Effector memory CD4-positive, alpha-beta T cell (primary cell): ENCODE results near the gene MINDY3.

Experiments used
- DNase-seq, 3 donors: peaks; one replicate each; pipeline ENCODE4 v3.0.0-alpha.2; 2020
- H3K27ac ChIP-seq: 2 replicates; pipeline ENCODE4 v1.7.0; 2013; ENCODE audit warnings: mild to moderate bottlenecking, low read length, moderate library complexity; ENCODE audit not compliant: insufficient read depth, poor library complexity, severe bottlenecking
- H3K27me3 ChIP-seq: replicated peaks from 2 replicates; pipeline ENCODE4 v1.7.0; 2013; ENCODE audit warnings: mild to moderate bottlenecking, low read length; ENCODE audit not compliant: insufficient read depth, control insufficient read depth, poor library complexity, severe bottlenecking
- H3K36me3 ChIP-seq: 2 replicates; pipeline ENCODE4 v1.7.0; 2013; ENCODE audit warnings: mild to moderate bottlenecking, low read length, moderate library complexity; ENCODE audit not compliant: control insufficient read depth, insufficient read depth
- H3K4me1 ChIP-seq: 2 replicates; pipeline ENCODE4 v1.7.0; 2013; ENCODE audit warnings: low read length, mild to moderate bottlenecking; ENCODE audit not compliant: control insufficient read depth, insufficient read depth, poor library complexity, severe bottlenecking
- H3K4me3 ChIP-seq: 2 replicates; pipeline ENCODE4 v1.7.0; 2013; ENCODE audit warnings: low read length, low read depth, mild to moderate bottlenecking; ENCODE audit not compliant: insufficient read depth, poor library complexity, severe bottlenecking
- H3K9me3 ChIP-seq: 2 replicates; pipeline ENCODE4 v1.7.0; 2013; ENCODE audit warnings: mild to moderate bottlenecking, low read length, moderate library complexity; ENCODE audit not compliant: control insufficient read depth

The MINDY3 gene

DNA sequence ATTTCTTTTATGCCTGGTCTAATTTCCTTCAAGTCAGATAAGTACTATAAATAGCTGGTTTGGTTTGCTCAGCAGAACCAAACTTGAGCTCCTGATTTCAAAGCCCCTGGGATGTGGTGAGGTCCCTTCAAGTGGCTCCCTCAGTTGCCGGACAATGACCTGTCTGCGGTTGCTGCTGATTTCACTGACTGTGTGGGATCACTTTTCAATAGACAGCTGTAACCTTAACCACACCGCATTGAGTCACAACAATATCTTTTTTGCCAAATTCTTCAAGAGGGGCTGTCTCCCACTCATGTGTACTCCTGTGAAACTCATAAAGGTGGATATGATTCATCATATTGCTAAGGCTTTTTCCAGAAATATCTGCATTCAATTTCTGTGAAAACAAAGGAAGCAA lies 117.5 kb downstream of the MINDY3 start:
- Histone ChIP-seq H3K27me3 (no peaks in the 10 kb centered on the region), H3K4me3 (no peak overlapping the region), H3K27ac (no peak overlapping the region), H3K36me3 (no peaks in the 10 kb centered on the region), H3K9me3 (no peaks in the 10 kb centered on the region), H3K4me1 (no peaks in the 10 kb centered on the region)
- DNase-seq: no peak

DNA sequence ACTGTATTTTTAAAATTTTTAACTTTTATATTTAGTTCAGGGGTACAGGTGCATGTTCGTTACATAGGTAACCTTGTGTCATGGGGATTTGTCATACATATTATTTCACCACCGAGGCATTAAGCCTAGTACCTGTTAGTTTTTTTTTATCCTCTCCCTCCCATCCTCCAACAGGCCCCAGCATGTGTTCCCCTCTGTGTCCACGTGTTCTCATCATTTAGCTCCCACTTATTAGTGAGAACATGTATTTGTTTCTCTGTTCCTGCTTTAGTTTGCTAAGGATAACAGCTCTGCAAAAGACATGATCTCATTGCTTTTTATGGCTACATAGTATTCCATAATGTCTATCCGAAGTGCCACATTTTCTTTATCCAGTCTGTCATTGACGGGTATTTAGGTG lies 118.2 kb downstream of the MINDY3 start:
- DNase-seq: no peak

DNA sequence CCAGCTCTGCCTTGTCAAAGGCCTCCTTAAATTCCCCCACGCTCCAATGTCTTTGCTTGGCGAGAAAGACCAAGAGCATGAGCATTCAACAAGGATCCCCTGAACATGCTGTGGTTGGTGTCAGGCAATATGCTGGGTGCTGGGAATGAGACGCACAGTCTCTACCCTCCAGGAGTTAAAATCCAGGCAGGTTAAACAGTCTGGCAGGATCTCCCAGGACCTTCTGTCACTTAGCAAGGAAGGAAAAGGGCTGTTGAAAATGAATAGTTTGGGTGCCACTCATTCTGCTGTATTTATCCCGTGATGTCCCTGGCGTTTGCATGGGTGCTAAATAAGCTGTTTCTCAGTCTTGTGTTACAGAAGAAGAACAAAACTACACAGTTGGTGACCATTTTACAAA lies 118.7 kb downstream of the MINDY3 start:
- Histone ChIP-seq H3K36me3 (no peaks in the 10 kb centered on the region), H3K27ac (no peak overlapping the region), H3K9me3 (no peaks in the 10 kb centered on the region), H3K4me1 (no peaks in the 10 kb centered on the region), H3K27me3 (no peaks in the 10 kb centered on the region), H3K4me3 (no peak overlapping the region)
- no peak for DNase-seq

More for the DNA sequence above, 118.2 kb downstream of the MINDY3 start:
- Histone ChIP-seq H3K9me3 (no peaks in the 10 kb centered on the region), H3K4me3 (no peak overlapping the region), H3K27ac (no peak overlapping the region), H3K36me3 (no peaks in the 10 kb centered on the region), H3K27me3 (no peaks in the 10 kb centered on the region), H3K4me1 (no peaks in the 10 kb centered on the region)

DNA sequence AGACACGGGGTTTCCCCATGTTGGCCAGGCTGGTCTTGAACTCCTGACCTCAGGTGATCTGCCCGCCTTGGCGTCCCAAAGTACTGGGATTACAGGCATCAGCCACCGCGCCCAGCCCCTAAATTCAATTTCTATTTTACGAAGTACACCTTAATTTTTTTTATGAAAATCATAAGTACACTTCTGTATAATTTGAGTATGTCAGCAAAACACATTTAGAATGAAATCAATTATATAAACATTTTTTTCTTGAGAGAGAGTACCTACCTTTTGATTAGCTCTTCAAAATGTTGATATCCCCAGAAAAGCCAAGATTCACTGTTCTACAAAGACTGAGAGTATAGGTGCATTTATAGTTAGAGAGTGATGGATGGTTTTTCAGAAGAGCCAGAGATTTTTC lies 120.0 kb downstream of the MINDY3 start:
- H3K4me1 ChIP-seq: no peaks in the 10 kb centered on the region
- DNase-seq: no peak
- no peak overlapping the region for H3K27ac ChIP-seq
- H3K9me3 ChIP-seq: no peaks in the 10 kb centered on the region
- H3K36me3 ChIP-seq: no peaks in the 10 kb centered on the region
- H3K27me3 ChIP-seq: no peaks in the 10 kb centered on the region
- no peak overlapping the region for H3K4me3 ChIP-seq

DNA sequence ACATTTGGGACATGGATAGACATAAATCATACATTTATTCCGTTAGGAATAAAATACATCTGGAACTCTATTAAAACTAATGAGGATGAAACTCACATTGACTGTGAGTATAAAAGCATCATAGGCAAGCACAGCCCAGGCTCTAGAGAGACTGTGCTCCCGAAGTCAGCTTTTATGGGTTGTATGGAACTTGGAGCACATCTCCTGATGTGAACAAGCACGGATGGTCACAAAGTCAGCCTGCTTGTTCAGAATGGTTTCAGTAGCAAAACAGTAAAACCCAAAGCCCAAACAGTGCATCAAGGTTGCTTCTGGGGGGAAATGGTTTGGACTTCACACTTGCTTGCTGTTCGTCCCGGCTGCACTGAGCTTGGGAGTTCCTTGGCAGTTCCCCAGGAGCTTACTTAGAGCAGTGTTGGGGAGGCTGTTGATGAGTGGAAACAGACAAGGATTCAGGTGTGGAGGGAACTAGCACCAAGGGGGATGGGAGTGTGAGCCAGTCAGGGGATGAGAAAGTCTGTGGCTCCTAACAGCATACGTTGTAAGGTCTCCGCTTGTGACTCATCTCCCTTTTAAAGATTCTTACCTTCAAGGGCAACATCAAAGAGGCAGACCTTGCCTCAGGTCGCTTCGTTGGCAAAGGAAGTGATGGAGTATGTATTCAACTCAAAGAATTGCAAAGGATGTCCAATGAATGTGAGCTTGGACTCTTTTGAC lies 120.9 kb downstream of the MINDY3 start:
- no peaks in the 10 kb centered on the region for H3K27me3 ChIP-seq
- H3K36me3 ChIP-seq: no peaks in the 10 kb centered on the region
- no peak for DNase-seq
- no peak overlapping the region for H3K27ac ChIP-seq
- no peak overlapping the region for H3K4me3 ChIP-seq
- no peaks in the 10 kb centered on the region for H3K4me1 ChIP-seq
- no peaks in the 10 kb centered on the region for H3K9me3 ChIP-seq

DNA sequence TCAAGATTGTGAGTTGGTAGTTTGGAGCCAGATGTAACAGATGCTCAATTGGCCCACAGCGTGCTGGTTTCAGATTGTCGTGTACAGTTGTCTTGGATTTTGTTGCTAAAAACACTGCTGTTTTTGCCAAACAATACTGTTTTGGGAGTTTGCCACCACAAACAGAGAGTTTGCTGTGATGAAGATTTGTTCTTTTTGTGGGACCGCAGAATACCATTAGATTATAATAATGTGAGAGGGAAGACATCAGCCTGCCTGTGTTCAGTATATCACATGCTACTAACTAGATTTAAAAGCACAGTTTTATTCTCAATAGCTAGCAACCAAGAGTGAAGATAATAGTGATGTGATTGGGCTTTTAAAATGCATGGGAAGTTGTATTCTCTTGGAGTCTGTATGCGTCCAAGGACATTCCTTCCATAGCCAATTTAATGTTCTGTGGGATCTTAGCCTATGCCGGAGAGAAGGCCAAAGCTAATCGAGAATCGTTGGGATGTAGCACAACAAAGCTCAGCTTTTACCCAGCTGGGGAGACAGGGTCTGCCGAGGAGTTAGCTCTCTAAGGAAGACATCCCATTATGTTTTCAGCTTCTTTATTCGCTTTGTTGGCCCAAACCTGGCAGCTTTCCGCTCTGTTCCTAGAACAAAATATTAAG lies 121.9 kb downstream of the MINDY3 start:
- Histone ChIP-seq H3K9me3 (no peaks in the 10 kb centered on the region), H3K27ac (no peak overlapping the region), H3K4me3 (no peak overlapping the region), H3K27me3 (no peaks in the 10 kb centered on the region), H3K36me3 (no peaks in the 10 kb centered on the region), H3K4me1 (no peaks in the 10 kb centered on the region)
- DNase-seq: no peak

DNA sequence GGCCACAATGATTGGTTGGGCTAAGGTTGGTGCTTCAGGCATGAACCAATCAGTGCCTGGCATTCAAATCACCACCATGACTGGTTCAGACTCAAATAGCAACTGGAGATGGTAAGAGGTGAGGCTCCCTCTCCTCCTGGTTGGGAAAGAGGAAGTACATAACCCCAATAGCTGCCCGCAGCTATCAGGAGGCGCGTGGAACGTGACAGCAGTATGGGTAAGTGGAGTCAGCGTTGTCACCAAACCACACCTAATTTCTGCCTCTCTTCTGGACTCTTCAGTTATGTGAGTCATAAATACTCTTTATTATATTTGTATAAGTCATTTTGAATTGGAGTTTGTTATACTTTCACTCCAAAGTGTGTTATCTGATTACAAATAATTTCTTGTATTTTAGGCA lies 122.7 kb downstream of the MINDY3 start:
- H3K36me3 ChIP-seq: no peaks in the 10 kb centered on the region
- no peak for DNase-seq
- H3K9me3 ChIP-seq: no peaks in the 10 kb centered on the region
- no peaks in the 10 kb centered on the region for H3K4me1 ChIP-seq
- no peak overlapping the region for H3K27ac ChIP-seq
- no peak overlapping the region for H3K4me3 ChIP-seq
- no peaks in the 10 kb centered on the region for H3K27me3 ChIP-seq

DNA sequence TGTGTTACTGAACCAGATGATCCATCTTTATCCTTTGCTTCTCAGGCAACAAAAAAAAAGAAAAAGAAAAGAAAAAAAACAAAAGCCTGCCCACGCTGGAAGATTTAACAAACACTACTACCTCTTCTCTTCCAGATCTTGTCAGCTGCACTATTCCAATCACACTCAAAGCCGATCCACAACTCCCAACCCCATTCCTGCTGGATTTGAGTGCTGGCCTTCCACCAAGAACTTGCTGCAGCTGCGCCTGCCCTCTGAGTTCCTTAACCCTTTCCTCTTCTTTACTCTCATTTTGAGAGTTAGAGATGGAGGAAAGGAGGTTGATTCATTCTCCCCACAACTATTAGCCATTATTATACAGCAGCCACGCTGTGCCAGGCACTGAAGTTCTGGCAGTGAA lies 124.5 kb downstream of the MINDY3 start:
- Histone ChIP-seq H3K27me3 (no peaks in the 10 kb centered on the region), H3K9me3 (no peaks in the 10 kb centered on the region), H3K27ac (no peak overlapping the region), H3K4me3 (no peak overlapping the region), H3K4me1 (no peaks in the 10 kb centered on the region), H3K36me3 (no peaks in the 10 kb centered on the region)
- DNase-seq: no peak

DNA sequence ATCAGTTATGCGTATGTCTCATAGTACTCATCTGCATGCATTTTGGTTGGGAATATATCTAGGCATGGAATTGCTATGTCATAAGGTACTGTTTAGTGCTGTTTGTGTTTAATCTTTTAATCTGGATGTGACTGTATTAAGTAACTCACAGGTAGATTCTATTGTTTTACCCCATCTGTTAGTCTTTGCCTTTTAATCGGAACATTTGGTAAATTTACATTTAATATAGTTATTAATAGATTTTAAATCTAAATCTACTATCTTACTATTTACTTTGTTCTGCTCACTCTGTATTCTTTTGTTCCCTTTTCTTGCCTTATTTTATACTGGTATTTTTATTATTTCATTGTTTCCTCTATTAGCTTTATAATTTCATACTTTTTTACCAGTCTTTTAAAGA lies 130.0 kb downstream of the MINDY3 start:
- no peak for DNase-seq
- H3K27ac ChIP-seq: no peak overlapping the region
- H3K9me3 ChIP-seq: no peaks in the 10 kb centered on the region
- H3K4me1 ChIP-seq: no peaks in the 10 kb centered on the region
- no peaks in the 10 kb centered on the region for H3K36me3 ChIP-seq
- H3K27me3 ChIP-seq: no peaks in the 10 kb centered on the region
- no peak overlapping the region for H3K4me3 ChIP-seq

DNA sequence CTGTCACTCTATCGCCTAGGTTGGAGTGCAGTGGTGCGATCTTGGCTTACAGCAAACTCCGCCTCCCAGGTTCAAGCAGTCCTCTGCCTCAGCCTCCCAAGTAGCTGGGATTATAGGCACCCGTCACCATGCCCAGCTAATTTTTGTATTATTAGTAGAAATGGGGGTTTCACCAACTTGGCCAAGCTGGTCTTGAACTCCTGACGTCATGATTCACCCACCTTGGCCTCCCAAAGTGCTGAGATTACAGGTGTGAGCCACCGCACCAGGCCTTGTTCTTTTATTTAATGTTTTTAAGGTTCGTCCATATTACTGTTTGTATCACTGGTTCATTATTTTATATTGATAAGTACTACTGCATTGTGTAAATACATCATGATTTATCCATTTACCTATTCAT lies 130.4 kb downstream of the MINDY3 start:
- no peaks in the 10 kb centered on the region for H3K36me3 ChIP-seq
- no peak for DNase-seq
- no peak overlapping the region for H3K4me3 ChIP-seq
- no peaks in the 10 kb centered on the region for H3K9me3 ChIP-seq
- H3K27me3 ChIP-seq: no peaks in the 10 kb centered on the region
- H3K27ac ChIP-seq: no peak overlapping the region
- no peaks in the 10 kb centered on the region for H3K4me1 ChIP-seq
